ENCODE results near the gene VPS11.

VPS11 gene

GRCh38 chr11:119106564-119107537, 39.2 kb downstream of the VPS11 start, which contains the start of gene C2CD2L:
Gene C2CD2L, plus strand, starts transcription at chr11:119107344. Its CDS starts 398 bp downstream, at chr11:119107742.
- FAIRE-seq, result no peak

GRCh38 chr11:119107538-119108145, 40.0 kb downstream of the VPS11 start:
- FAIRE-seq, result no peak

DNA sequence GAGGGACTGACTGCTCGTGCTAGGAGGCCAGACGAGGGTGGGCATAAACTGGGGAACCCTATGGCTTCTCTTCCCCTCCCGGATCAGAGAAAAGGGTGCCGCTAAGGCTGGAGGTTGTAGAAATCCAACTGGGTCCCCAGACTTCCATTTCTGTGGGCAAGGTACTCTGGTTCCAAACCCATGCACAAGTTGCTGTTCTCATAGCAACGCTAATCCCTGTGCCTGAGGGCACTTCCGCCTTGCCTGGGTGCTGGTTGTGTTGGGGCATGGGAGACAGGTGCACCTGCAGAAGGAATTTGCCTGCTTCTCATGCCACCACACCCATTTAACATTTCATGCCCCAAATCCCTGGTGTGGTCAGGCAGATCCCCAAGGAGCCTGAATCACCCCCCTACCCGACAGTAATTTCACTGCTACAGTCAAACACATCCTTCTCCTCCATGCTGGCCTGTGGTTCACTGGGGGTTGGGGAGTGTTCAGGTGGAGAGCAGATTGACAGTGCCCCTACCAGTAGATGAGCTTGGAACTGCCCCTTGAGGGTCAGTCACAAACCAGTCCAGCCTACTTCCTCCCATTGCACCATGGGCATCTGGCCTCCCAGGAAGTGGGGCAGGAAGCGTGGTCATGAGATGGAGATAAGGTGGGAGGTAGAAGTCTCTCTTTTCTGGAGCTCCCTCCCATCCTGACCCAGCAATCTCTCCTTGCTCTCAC, 40.7 kb downstream of the VPS11 start:
- no peak for FAIRE-seq

- no peak for FAIRE-seq
Measured at GRCh38 chr11:119108857-119109221, 41.2 kb downstream of the VPS11 start.

GRCh38 chr11:119109843-119110242, 42.2 kb downstream of the VPS11 start:
- FAIRE-seq, result no peak

DNA sequence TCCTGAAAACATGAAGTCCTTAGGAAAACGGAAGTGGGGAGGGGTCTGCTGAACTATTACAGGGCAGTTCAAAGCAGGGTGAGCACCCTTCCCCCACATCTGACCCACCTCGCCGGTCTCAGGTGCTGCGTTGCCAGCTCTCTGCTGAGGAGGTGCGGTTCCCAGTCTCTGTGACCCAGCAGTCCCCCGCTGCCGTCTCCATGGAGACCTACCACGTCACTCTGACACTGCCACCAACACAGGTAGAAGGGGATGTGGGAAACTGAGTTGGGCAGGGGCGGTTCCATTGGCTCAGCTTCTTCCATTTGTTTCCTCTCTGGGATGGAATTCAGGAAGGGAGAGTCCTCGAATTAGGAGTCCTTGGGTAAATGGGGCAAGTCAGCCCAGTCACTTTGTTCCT, 42.8 kb downstream of the VPS11 start:
- FAIRE-seq, result no peak

GRCh38 chr11:119111361-119111925, 43.8 kb downstream of the VPS11 start:
- FAIRE-seq, result no peak

GRCh38 chr11:119112314-119113020, 44.8 kb downstream of the VPS11 start:
- no peak for FAIRE-seq

GRCh38 chr11:119113716-119114115, 46.1 kb downstream of the VPS11 start:
- no peak for FAIRE-seq

- FAIRE-seq, result no peak
Measured at GRCh38 chr11:119114351-119114750, 46.7 kb downstream of the VPS11 start.

DNA sequence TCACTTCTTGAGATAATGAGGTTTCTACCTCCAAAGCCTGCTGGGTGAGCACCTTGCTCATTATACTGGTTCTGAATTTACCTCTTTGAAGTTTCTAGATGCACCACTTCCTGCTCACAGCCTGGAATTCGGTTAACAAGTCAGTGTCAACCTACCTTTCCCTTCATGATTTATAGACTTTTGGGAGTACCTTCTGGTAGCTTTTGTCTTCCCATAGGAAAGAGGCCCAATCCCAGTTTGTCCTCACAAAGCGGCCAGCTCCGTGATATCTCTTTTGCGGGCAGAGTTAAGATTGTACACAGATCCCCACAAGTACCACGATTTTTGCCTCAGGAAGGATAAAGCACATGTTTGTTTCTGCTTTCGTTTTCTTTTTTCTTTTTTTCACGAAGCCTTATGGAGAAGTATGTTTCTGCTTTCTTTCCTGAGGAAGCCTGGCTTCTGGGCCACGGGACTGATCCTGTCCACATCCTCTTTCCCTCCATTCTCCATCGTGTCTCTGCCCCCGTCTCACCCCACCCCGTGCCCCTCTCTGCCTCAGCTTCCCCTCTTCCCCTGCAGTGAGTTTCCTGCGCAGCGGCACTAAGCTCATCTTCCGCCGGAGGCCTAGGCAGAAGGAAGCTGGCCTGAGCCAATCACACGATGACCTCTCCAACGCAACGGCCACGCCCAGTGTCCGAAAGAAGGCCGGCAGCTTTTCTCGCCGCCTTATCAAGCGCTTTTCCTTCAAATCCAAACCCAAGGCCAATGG, 48.0 kb downstream of the VPS11 start:
- no peak for FAIRE-seq

- FAIRE-seq, result no peak
Measured at GRCh38 chr11:119116235-119116594, 48.6 kb downstream of the VPS11 start.

- no peak for FAIRE-seq
Measured at GRCh38 chr11:119116601-119117000, 49.0 kb downstream of the VPS11 start.

DNA sequence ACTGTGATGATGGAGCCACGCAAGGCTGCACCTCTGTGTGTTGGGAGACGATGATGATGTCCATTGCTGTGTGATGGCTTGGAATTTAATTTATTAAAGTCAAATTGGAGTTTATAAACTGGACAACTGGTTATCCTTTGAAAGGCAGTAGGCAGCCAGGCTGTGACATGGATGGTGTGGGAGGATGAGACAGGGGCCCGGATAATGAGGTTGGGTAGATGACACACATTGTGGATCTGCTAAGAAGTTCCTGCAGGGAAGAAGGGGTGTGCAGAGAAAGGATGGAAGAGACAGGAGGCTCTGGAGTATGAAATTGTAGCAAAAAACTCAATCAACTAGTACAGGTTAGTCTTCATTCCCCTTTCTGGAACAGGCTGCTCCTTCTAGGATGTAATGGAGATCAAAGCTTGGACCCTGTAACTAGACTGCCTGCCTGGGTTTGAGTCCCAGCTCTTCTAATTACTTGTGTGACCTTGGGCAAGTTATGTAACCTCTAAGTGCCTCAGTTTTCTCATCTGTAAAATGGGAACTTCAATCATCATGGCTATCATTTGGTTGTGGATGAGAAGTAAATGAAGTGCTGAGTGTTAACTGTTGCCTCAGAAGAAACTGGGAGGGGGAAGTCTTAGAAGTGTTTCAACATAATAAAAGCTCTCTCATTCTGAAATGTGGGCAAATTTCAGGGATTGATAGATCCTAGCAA, 49.5 kb downstream of the VPS11 start:
- FAIRE-seq, result no peak

GRCh38 chr11:119118227-119118626, 50.6 kb downstream of the VPS11 start:
- no peak for FAIRE-seq

GRCh38 chr11:119118946-119119345, 51.3 kb downstream of the VPS11 start:
- FAIRE-seq, result no peak

GRCh38 chr11:119120639-119121007, 53.0 kb downstream of the VPS11 start:
- FAIRE-seq, result no peak

GRCh38 chr11:119121008-119121810, 53.6 kb downstream of the VPS11 start, which contains the start of gene HINFP:
Gene HINFP, plus strand, starts transcription at chr11:119121580. Its CDS starts 5,365 bp downstream, at chr11:119126945.
- FAIRE-seq, result peak; percentile 43

GRCh38 chr11:119121811-119122124, 54.1 kb downstream of the VPS11 start:
- FAIRE-seq, result no peak

- FAIRE-seq, result no peak
Measured at GRCh38 chr11:119125821-119126220, 58.2 kb downstream of the VPS11 start.

Measured in colon (tissue), 2 donors.